WI38 (cell line): ENCODE measurements around the gene C6orf89.

Source experiments
- H3K4me3 ChIP-seq: 2 replicates; pipeline ENCODE4 v1.5.1; 2011; ENCODE audit warnings: low read depth, mild to moderate bottlenecking, control low read depth, low read length
- CTCF ChIP-seq: IDR thresholded peaks from 2 replicates; pipeline ENCODE4 v1.5.1; 2012; ENCODE audit warnings: low read depth, mild to moderate bottlenecking, control low read depth, low read length

C6orf89 gene

DNA sequence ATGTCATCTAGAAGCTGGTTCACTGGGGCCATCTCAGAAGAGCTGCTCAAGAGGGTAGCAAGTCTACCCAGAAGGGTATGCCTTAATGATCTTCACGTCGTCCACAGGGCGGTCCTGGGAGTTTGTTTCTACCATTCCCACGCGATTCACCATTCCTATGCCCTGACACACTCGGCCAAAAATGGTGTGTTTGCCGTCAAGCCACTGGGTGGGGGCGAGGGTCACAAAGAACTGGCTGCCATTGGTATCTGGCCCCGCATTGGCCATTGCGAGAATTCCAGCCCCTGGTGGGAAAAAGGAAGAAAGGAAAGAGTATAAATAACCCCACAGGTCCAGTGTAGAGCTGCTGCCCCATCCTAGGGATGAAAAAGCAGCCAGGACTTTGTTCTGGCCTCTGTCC is 30.0 kb upstream of the C6orf89 start:
- no peak for TF ChIP-seq CTCF
- H3K4me3 ChIP-seq = no peak overlapping the region

GRCh38 chr6:36856277-36856676 is 29.5 kb upstream of the C6orf89 start:
- TF ChIP-seq CTCF = no peak
- no peak overlapping the region for H3K4me3 ChIP-seq

GRCh38 chr6:36857325-36857724 is 28.4 kb upstream of the C6orf89 start:
- TF ChIP-seq CTCF = no peak
- no peak overlapping the region for H3K4me3 ChIP-seq

DNA sequence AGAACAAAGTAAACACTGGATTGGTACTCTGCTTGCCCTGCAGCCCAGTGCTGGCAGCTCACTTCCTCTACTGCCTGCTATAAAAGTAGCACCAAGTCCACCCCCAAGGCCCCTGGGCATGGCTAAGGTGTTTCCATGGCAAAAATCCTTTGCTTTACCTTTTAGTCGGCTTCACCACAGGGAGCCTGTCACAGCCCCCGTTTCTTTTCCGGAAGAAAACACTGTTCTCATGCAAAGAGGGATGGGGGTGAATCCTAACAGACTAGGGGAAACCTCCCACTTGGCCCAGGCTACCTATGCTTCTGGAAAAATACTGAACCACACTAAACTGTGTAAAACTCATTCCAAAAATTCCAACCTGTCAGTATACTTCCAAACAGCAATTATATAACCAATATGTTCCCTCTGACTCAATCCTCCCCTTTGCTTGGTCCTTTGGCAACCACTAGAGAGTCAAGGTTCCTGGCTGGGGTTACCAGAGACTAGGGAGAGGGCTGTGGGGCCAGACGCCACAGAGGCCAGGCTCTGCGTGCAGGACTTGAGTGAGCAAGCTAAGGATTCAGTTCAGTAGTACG is 27.3 kb upstream of the C6orf89 start:
- no peak overlapping the region for H3K4me3 ChIP-seq
- no peak for TF ChIP-seq CTCF

GRCh38 chr6:36860126-36860525 is 25.6 kb upstream of the C6orf89 start:
- no peak for TF ChIP-seq CTCF
- no peak overlapping the region for H3K4me3 ChIP-seq

GRCh38 chr6:36862164-36862847 is 23.4 kb upstream of the C6orf89 start:
- H3K4me3 ChIP-seq = no peak overlapping the region
- no peak; the same call in 1 of the 2 replicates for TF ChIP-seq CTCF

DNA sequence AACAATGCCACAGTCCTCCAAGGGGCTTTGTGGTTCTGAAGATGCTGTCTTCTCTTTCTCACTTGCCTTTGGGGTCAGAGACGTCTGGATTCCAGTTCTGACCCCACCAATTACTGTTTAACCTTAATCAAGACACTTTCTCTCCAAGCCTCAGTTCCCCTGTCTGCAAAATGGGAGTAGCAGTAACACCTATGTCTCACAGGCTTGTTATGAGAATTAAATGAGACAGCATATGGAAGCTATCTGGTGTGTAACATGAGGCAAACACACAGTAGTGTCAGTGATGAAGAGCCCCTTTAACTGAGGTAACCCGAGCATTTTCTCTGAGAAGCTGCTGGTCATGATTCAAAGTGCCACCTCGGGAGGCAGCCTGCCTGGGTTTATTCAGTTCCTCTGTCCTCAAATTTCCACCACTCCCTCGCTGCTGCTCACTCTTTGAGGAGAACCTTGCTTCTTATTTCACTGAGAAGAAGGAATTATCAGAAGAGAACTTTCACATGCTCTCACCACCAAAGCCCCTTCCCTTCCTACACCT is 22.8 kb upstream of the C6orf89 start:
- H3K4me3 ChIP-seq = no peak overlapping the region
- TF ChIP-seq CTCF = no peak
